ENCODE data around the gene KCND3. TPM values are rescaled to one million over a fixed set of nuclear protein-coding genes. Genes with fewer than 3 reads are reported as not detected.

Gene KCND3
- total RNA-seq, 4 donors from 2014 or later, result 1.4 to 3.5 (median 3.0) TPM

- in situ Hi-C loops (cut with MboI; ENCODE audit: low pct_ligation_motif_present in 1 of 4, low pct_unique_long_range_greater_than_20kb in 1 of 4, low sequenced_read_pairs in 3 of 4) (no loop called here), intact Hi-C loops (cut with DNase I; ENCODE audit: low total_unique reads) (no loop called here)
- Histone ChIP-seq H3K4me1 (no peaks in the 10 kb centered on the region), H3K36me3 (no peaks in the 10 kb centered on the region), H3K27ac (no peak overlapping the region), H3K4me3 (no peak overlapping the region), H3K9me3 (no peaks in the 10 kb centered on the region), H3K27me3 (no peaks in the 10 kb centered on the region)
- DNase-seq, result no peak
- TF ChIP-seq POLR2AphosphoS5 (IDR thresholded peaks at IDR 0.05) (no peak), EP300 (IDR thresholded peaks at IDR 0.05; ENCODE audit: low read depth) (no peak), CTCF (IDR thresholded peaks at IDR 0.05) (no peak), POLR2A (IDR thresholded peaks at IDR 0.05) (no peak)
- 54 to 70% methylated on average over 3 to 6 of the region's 6 CpGs for WGBS, 2 donors (ENCODE audit: low coverage in 1 of 2)
These were observed 27.7 kb upstream of the KCND3 start for GRCh38 chr1:112017183-112017582.

GRCh38 chr1:112012823-112013222 lies 23.4 kb upstream of the KCND3 start:
- intact Hi-C loops (cut with DNase I; ENCODE audit: low total_unique reads) (no loop called here), in situ Hi-C loops (cut with MboI; ENCODE audit: low pct_ligation_motif_present in 1 of 4, low pct_unique_long_range_greater_than_20kb in 1 of 4, low sequenced_read_pairs in 3 of 4) (no loop called here)
- H3K27me3 ChIP-seq, result no peaks in the 10 kb centered on the region
- TF ChIP-seq POLR2A (IDR thresholded peaks at IDR 0.05), result no peak
- H3K27ac ChIP-seq, result no peak overlapping the region
- no peak for DNase-seq
- no peaks in the 10 kb centered on the region for H3K9me3 ChIP-seq
- no peak overlapping the region for H3K4me3 ChIP-seq
- WGBS, 2 donors (ENCODE audit: low coverage in 1 of 2), result 58 to 67% methylated on average over 1 of the region's 1 CpG
- H3K36me3 ChIP-seq, result no peaks in the 10 kb centered on the region
- H3K4me1 ChIP-seq, result no peaks in the 10 kb centered on the region

GRCh38 chr1:112011202-112011601 lies 21.7 kb upstream of the KCND3 start:
- Histone ChIP-seq H3K4me1 (no peaks in the 10 kb centered on the region), H3K36me3 (no peaks in the 10 kb centered on the region), H3K9me3 (no peaks in the 10 kb centered on the region), H3K27me3 (no peaks in the 10 kb centered on the region), H3K27ac (no peak overlapping the region), H3K4me3 (no peak overlapping the region)
- no peak for DNase-seq
- 45% methylated on average over 3 of the region's 3 CpGs; no CpG with 5 or more reads in 1 of the 2 donors for WGBS, 2 donors (ENCODE audit: low coverage in 1 of 2)
- intact Hi-C loops (cut with DNase I; ENCODE audit: low total_unique reads), result no loop called here
- TF ChIP-seq CTCF (IDR thresholded peaks at IDR 0.05) (no peak), EP300 (IDR thresholded peaks at IDR 0.05; ENCODE audit: low read depth) (no peak), POLR2AphosphoS5 (IDR thresholded peaks at IDR 0.05) (no peak), POLR2A (IDR thresholded peaks at IDR 0.05) (no peak)
- in situ Hi-C loops (cut with MboI; ENCODE audit: low pct_ligation_motif_present in 1 of 4, low pct_unique_long_range_greater_than_20kb in 1 of 4, low sequenced_read_pairs in 3 of 4), result no loop called here

- H3K27me3 ChIP-seq, result no peaks in the 10 kb centered on the region
- H3K4me3 ChIP-seq, result no peak overlapping the region
- H3K9me3 ChIP-seq, result no peaks in the 10 kb centered on the region
- TF ChIP-seq POLR2AphosphoS5 (IDR thresholded peaks at IDR 0.05) (no peak), CTCF (IDR thresholded peaks at IDR 0.05) (no peak), POLR2A (IDR thresholded peaks at IDR 0.05) (no peak), EP300 (IDR thresholded peaks at IDR 0.05; ENCODE audit: low read depth) (no peak)
- H3K4me1 ChIP-seq, result no peaks in the 10 kb centered on the region
- no peaks in the 10 kb centered on the region for H3K36me3 ChIP-seq
- WGBS, 2 donors (ENCODE audit: low coverage in 1 of 2), result 77% methylated on average over 2 of the region's 2 CpGs; no CpG with 5 or more reads in 1 of the 2 donors
- no peak for DNase-seq
- in situ Hi-C loops (cut with MboI; ENCODE audit: low pct_ligation_motif_present in 1 of 4, low pct_unique_long_range_greater_than_20kb in 1 of 4, low sequenced_read_pairs in 3 of 4), result no loop called here
- H3K27ac ChIP-seq, result no peak overlapping the region
- intact Hi-C loops (cut with DNase I; ENCODE audit: low total_unique reads), result no loop called here
These were observed 17.7 kb upstream of the KCND3 start for GRCh38 chr1:112007169-112007568.

GRCh38 chr1:112006416-112007025 lies 17.1 kb upstream of the KCND3 start:
- DNase-seq, result no peak
- TF ChIP-seq POLR2A (IDR thresholded peaks at IDR 0.05), result no peak
- no peak for TF ChIP-seq CTCF (IDR thresholded peaks at IDR 0.05)
- TF ChIP-seq EP300 (IDR thresholded peaks at IDR 0.05; ENCODE audit: low read depth), result no peak
- no peak for TF ChIP-seq POLR2AphosphoS5 (IDR thresholded peaks at IDR 0.05)
- intact Hi-C loops (cut with DNase I; ENCODE audit: low total_unique reads), result no loop called here

More at GRCh38 chr1:112006416-112007025, 17.1 kb upstream of the KCND3 start:
- H3K27ac ChIP-seq, result no peak overlapping the region
- H3K4me3 ChIP-seq, result no peak overlapping the region
- H3K4me1 ChIP-seq, result no peaks in the 10 kb centered on the region
- no peaks in the 10 kb centered on the region for H3K36me3 ChIP-seq
- H3K9me3 ChIP-seq, result no peaks in the 10 kb centered on the region
- in situ Hi-C loops (cut with MboI; ENCODE audit: low pct_ligation_motif_present in 1 of 4, low pct_unique_long_range_greater_than_20kb in 1 of 4, low sequenced_read_pairs in 3 of 4), result no loop called here
- 63 to 71% methylated on average over 4 to 7 of the region's 7 CpGs for WGBS, 2 donors (ENCODE audit: low coverage in 1 of 2)
- no peaks in the 10 kb centered on the region for H3K27me3 ChIP-seq
